DMS 273 treated with DMSO at 0.1 percent for 48 hours (cell line): ENCODE data around the gene PTGDS.
A peak's percentile ranks its signal among the peaks of the same experiment; 100 is the strongest.

Source experiments
- DNase-seq: peaks from one replicate; lab custom pipeline; 2025; lab: John Stamatoyannopoulos, UW

Gene PTGDS

GRCh38 chr9:137025517-137025966, 48.2 kb downstream of the PTGDS start:
- peak; percentile 42 for DNase-seq

DNA sequence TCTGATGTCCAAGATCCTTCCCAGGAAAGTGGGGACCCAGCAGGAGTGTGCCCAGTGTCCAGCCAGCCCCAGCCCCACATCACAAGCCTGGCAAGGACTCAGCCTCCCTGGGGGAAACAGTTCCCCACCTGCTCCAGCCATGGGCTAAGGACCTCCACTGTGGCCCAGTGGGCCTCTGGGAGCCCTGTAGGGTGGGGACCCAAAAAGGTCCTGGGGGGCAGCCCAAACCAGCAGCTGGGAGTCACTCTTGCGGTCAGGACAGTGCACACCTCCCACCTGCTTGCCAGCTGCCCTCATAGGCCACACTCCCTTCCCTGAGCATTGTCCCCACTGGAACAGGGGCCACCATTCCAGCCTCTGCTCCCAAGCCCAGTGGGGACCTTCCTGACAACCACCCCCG, 49.1 kb downstream of the PTGDS start:
- no peak for DNase-seq

DNA sequence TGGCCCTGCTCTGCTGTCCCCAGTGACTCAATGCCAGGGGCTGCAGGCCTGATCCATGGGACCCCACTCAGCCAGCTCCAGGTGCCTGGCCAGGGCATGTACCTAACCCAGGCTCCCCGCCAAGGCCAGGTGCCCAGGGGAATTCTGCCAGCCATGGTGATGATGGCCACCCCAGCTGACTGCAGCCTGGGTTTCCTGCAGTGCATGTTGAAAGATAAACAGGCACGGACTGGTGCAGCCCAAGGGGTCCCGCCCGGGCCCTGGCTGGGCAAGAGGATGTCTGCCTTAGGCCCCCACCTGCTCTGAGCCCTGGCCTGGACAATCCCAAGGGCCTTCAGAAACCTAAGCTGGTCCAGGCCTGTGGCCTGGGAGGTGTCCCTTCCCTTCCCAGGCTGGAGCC, 49.5 kb downstream of the PTGDS start:
- no peak for DNase-seq

DNA sequence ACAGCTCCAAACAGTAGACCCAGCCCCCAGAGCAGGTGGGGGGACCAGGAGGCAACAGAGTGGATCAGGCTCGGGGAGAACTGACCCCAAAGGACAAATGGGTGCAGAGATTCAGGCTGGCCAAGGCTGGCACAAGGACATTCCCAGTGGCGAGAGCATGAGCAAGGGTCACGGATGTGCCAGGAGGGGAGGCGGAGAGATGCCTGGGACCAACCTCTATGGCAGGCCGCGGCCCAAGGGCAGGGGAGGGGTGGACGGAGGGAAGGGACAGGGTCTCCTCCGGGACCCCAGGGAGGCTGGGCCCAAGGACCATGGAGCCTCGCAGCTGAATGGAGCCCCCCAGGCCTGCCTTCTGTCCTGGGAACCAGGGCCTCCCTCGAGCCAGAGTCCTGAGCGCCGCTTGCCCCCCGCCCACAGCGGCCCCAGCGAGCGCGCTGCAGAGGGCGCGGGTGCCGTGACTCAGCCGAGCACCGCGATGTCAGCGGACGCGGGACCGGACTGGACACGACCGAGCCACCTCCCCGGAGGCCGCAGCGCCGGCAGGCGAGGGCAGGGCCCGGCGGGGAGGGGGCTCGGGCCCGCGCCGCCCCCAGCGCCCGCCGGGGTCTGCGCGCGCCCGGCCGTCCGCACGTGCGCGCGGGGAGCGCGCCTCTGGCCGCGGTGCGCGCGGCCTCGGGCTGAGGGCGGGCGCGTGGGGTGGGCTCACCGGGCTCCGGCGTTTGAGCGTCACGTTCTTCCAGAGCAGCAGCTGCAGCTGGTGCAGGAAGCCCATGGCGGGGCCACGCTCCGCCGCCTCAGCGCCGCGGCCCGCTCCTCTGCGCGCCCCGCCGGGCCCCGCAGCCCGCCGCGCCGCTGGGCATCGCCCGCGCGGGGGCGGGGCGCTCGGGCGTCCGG, 50.3 kb downstream of the PTGDS start, which contains the start of gene ABCA2:
TSS of gene ABCA2 (minus strand) at position 869 of the 894 bp plus-strand sequence. CDS start at position 772, 97 bp downstream.
- DNase-seq = no peak

- DNase-seq = no peak
These were observed 51.2 kb downstream of the PTGDS start for GRCh38 chr9:137028263-137029057.

- no peak for DNase-seq
These were observed 52.0 kb downstream of the PTGDS start for GRCh38 chr9:137029058-137029936.

DNA sequence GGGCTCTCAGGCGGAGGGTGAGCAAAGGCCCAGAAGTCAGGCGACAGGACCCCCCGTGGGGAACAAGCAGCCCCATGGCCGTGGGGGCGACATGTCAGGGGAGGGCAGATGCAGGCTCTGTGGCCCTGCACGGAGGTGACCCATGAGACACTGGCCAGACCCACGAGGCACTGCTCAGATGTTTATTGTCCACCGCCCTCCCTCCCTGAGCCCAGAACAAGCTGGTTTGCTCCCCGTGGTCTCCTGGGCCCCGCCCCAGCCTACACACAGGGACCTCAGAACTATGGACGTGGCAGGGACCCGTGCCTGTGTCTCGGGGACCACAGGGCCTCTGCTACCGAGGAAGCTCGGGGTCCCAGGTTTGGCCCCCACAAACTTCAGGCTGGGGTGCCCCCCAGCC, 52.7 kb downstream of the PTGDS start:
- DNase-seq = no peak

DNA sequence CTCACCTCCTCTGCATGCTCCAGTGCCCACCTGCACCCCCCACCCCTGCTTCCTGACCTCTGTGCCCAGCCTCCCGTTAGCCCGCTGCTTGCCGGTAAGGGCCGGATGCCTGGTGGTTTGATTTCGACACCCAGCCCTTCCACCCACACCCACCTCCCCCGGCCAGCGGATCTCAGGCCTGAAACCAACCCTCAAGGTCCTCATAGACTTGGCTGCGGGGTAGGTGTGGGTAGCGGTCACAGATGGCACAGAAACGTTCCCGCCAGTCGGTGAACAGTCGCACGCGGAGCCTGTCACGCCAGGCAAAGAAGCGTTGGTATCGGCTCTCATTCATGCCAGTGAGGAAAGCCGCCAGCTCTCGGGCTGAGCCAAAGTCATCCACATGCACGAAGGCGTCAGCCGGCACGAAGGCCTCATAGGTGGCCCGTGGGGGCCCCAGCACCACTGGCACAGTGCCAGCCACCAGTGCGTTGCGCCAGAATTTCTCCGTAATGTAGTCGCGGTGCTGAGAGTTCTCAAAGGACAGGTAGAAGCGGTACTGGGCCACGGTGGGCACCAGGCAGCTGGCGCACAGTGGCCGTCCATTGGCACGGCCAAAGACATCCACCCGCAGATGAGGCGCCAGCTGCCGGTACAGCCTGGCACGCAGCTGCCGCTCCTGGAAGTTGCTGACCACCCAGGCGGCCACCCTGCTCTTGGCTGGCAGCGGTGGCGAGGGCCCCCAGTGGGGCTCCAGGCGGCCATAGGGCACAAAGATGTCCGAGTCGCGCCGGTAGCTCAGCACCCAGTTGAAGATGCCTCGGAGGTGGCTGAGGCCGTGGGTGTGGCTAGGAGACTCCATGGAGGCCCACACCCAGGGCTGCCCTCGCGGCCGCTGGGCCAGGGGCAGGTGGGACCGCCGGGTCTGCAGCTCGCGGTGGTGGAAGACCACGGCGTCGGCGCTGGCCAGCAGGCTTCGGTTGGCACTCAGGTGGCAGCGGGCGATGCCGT, 53.5 kb downstream of the PTGDS start:
- DNase-seq = no peak
